ENCODE results near the gene ZFYVE28.

ZFYVE28 gene

DNA sequence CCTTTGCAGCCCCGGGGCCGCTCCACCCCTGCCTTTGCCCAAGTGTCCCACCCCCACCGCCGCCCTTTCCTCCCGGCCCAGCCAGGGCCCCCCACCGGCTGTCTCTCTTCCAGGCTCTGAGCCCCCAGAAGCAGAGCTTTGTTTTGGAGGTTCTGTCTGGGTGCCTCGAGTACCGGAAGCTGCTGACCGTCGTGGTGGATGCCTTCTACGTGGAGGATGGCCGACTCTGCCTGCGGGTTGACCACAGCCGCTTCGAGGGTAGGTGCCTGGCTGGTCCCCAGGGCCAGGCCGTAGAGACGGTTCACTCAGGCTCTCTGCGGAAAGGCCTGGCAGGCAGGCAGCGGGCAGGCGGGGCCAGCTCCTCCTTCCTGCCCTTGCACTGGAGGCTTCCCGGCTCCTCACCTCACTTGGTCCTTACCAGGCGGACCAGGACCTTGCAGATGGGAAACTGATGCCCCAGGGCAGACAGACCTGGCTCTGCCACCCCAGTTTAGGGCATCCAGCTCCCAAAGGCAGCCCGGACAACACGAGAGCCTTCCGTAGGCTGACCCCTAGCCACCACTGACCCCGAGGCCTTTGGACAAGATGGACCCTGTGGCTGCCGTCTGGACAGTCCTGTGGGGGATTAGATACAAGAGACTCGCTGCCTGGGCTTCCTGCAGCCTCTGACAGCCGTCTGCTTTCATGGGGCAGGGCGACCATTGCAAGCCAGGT, 18.5 kb upstream of the ZFYVE28 start:
- Mint-ChIP-seq H3K27me3 (ENCODE audit: low read depth, poor library complexity) (peaks cover 9% of the 10 kb centered on the region), H3K4me3 (no peak overlapping the region), H3K36me3 (ENCODE audit: low read depth) (no peaks in the 10 kb centered on the region), H3K4me1 (peaks cover 7% of the 10 kb centered on the region), H3K9me3 (peaks cover under 1% of the 10 kb centered on the region), H3K27ac (no peak overlapping the region)
- DNase-seq = no peak
- no peak for TF ChIP-seq CTCF (IDR thresholded peaks at IDR 0.05)

DNA sequence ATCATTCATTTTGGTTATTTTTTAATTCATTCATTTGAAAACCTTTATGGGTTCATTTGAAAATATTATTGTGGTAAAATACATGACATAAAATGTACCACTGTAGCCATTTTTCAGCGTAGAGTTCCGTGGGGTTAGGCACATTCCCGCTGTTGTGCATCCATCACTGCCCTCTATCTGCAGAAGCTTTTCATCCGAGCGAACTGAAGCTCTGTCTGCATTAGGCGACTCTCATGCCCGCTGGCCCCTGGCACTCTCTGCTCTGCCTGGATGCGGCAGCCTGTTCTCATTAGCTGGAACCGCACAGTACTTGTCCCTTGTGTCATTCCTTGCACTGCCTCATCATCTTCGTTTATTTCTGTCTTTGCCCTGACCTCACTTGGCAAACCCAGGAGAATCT, 17.9 kb upstream of the ZFYVE28 start:
- Mint-ChIP-seq H3K4me1 (peaks cover 7% of the 10 kb centered on the region), H3K27me3 (ENCODE audit: low read depth, poor library complexity) (peaks cover 9% of the 10 kb centered on the region), H3K9me3 (peaks cover 3% of the 10 kb centered on the region), H3K27ac (no peak overlapping the region), H3K4me3 (no peak overlapping the region), H3K36me3 (ENCODE audit: low read depth) (no peaks in the 10 kb centered on the region)
- no peak for DNase-seq
- TF ChIP-seq CTCF (IDR thresholded peaks at IDR 0.05) = no peak

- DNase-seq = no peak
- H3K27me3 Mint-ChIP-seq (ENCODE audit: low read depth, poor library complexity) = peaks cover 9% of the 10 kb centered on the region
- H3K4me3 Mint-ChIP-seq = no peak overlapping the region
- TF ChIP-seq CTCF (IDR thresholded peaks at IDR 0.05) = no peak
- H3K27ac Mint-ChIP-seq = no peak overlapping the region
- H3K36me3 Mint-ChIP-seq (ENCODE audit: low read depth) = no peaks in the 10 kb centered on the region
- peaks cover 7% of the 10 kb centered on the region for H3K4me1 Mint-ChIP-seq
- peaks cover 3% of the 10 kb centered on the region for H3K9me3 Mint-ChIP-seq
Measured at GRCh38 chr4:2434420-2434819, 16.0 kb upstream of the ZFYVE28 start.

- no peak for DNase-seq
- H3K27ac Mint-ChIP-seq = no peak overlapping the region
- H3K9me3 Mint-ChIP-seq = peaks cover 3% of the 10 kb centered on the region
- peaks cover 12% of the 10 kb centered on the region for H3K27me3 Mint-ChIP-seq (ENCODE audit: low read depth, poor library complexity)
- TF ChIP-seq CTCF (IDR thresholded peaks at IDR 0.05) = no peak
- H3K36me3 Mint-ChIP-seq (ENCODE audit: low read depth) = no peaks in the 10 kb centered on the region
- peaks cover 12% of the 10 kb centered on the region for H3K4me1 Mint-ChIP-seq
- H3K4me3 Mint-ChIP-seq = no peak overlapping the region
Measured at GRCh38 chr4:2433609-2434350, 15.3 kb upstream of the ZFYVE28 start.

GRCh38 chr4:2432991-2433530, 14.6 kb upstream of the ZFYVE28 start:
- TF ChIP-seq CTCF (IDR thresholded peaks at IDR 0.05) = no peak
- Mint-ChIP-seq H3K27ac (no peak overlapping the region), H3K27me3 (ENCODE audit: low read depth, poor library complexity) (peaks cover 13% of the 10 kb centered on the region), H3K4me3 (no peak overlapping the region), H3K9me3 (peaks cover 3% of the 10 kb centered on the region), H3K4me1 (peaks cover 19% of the 10 kb centered on the region), H3K36me3 (ENCODE audit: low read depth) (no peaks in the 10 kb centered on the region)
- DNase-seq = no peak
